T-helper 9 cell (primary cell): ENCODE results near the gene RAD51B.

Experiments used
- DNase-seq: peaks from one replicate; pipeline ENCODE4 v3.0.0-alpha.2; 2020

RAD51B gene

GRCh38 chr14:68312884-68313610 is 493.5 kb downstream of the RAD51B start:
- DNase-seq: no peak

GRCh38 chr14:68314642-68315041 is 495.1 kb downstream of the RAD51B start:
- DNase-seq: no peak

GRCh38 chr14:68315081-68315480 is 495.5 kb downstream of the RAD51B start:
- no peak for DNase-seq

GRCh38 chr14:68316078-68316868 is 496.7 kb downstream of the RAD51B start:
- no peak for DNase-seq

GRCh38 chr14:68317239-68317638 is 497.7 kb downstream of the RAD51B start:
- DNase-seq: no peak

- no peak for DNase-seq
Observed at GRCh38 chr14:68318828-68319227, 499.2 kb downstream of the RAD51B start.

- no peak for DNase-seq
Observed at GRCh38 chr14:68320495-68320894, 500.9 kb downstream of the RAD51B start.

GRCh38 chr14:68322940-68323620 is 503.5 kb downstream of the RAD51B start:
- no peak for DNase-seq

GRCh38 chr14:68325267-68325807 is 505.8 kb downstream of the RAD51B start:
- no peak for DNase-seq

- no peak for DNase-seq
Observed at GRCh38 chr14:68327231-68327630, 507.7 kb downstream of the RAD51B start.

- no peak for DNase-seq
Observed at GRCh38 chr14:68328509-68328908, 508.9 kb downstream of the RAD51B start.

GRCh38 chr14:68331426-68331825 is 511.8 kb downstream of the RAD51B start:
- DNase-seq: no peak

- DNase-seq: no peak
Observed at GRCh38 chr14:68331991-68332390, 512.4 kb downstream of the RAD51B start.

- DNase-seq: no peak
Observed at GRCh38 chr14:68333262-68333661, 513.7 kb downstream of the RAD51B start.

GRCh38 chr14:68335312-68335711 is 515.7 kb downstream of the RAD51B start:
- no peak for DNase-seq

GRCh38 chr14:68336165-68336564 is 516.6 kb downstream of the RAD51B start:
- DNase-seq: no peak

- DNase-seq: no peak
Observed at GRCh38 chr14:68337279-68337678, 517.7 kb downstream of the RAD51B start.

GRCh38 chr14:68340262-68340661 is 520.7 kb downstream of the RAD51B start:
- DNase-seq: no peak

- no peak for DNase-seq
Observed at GRCh38 chr14:68341411-68342212, 522.0 kb downstream of the RAD51B start.

GRCh38 chr14:68342216-68342763 is 522.7 kb downstream of the RAD51B start:
- no peak for DNase-seq

GRCh38 chr14:68343534-68344118 is 524.0 kb downstream of the RAD51B start:
- no peak for DNase-seq

- DNase-seq: no peak
Observed at GRCh38 chr14:68345738-68346137, 526.2 kb downstream of the RAD51B start.
